HG02943 (cell line): Measurements from ENCODE around the gene CFAP410.

Source experiments
- ATAC-seq: cut with Tn5 transposase; IDR thresholded peaks from one replicate; pipeline ENCODE4 v1.9.1; 2021; ENCODE audit warnings: mild to moderate bottlenecking, low read depth, moderate library complexity; ENCODE audit not compliant: unreplicated experiment

CFAP410 gene

GRCh38 chr21:44332965-44333364, 6.2 kb downstream of the CFAP410 start:
- no peak for ATAC-seq

GRCh38 chr21:44332383-44332782, 6.8 kb downstream of the CFAP410 start:
- ATAC-seq, result no peak

- no peak for ATAC-seq
Observed at GRCh38 chr21:44331650-44332307, 7.4 kb downstream of the CFAP410 start.

- no peak for ATAC-seq
Observed at GRCh38 chr21:44331209-44331608, 8.0 kb downstream of the CFAP410 start.

GRCh38 chr21:44330698-44331097, 8.5 kb downstream of the CFAP410 start:
- ATAC-seq, result no peak

- no peak for ATAC-seq
Observed at GRCh38 chr21:44329971-44330681, 9.1 kb downstream of the CFAP410 start.

- ATAC-seq, result no peak
Observed at GRCh38 chr21:44329086-44329889, 9.9 kb downstream of the CFAP410 start.

- no peak for ATAC-seq
Observed at GRCh38 chr21:44328242-44328895, 10.8 kb downstream of the CFAP410 start.

GRCh38 chr21:44327603-44327974, 11.6 kb downstream of the CFAP410 start:
- ATAC-seq, result no peak

GRCh38 chr21:44326716-44327602, 12.2 kb downstream of the CFAP410 start:
- ATAC-seq, result no peak

- ATAC-seq, result no peak
Observed at GRCh38 chr21:44326272-44326647, 12.9 kb downstream of the CFAP410 start.

GRCh38 chr21:44325386-44326271, 13.6 kb downstream of the CFAP410 start:
- ATAC-seq, result no peak

- ATAC-seq, result no peak
Observed at GRCh38 chr21:44324854-44325107, 14.4 kb downstream of the CFAP410 start.

GRCh38 chr21:44324106-44324853, 14.9 kb downstream of the CFAP410 start:
- no peak for ATAC-seq

- ATAC-seq, result no peak
Observed at GRCh38 chr21:44323591-44323990, 15.6 kb downstream of the CFAP410 start.

- ATAC-seq, result no peak
Observed at GRCh38 chr21:44322621-44323325, 16.4 kb downstream of the CFAP410 start.

- no peak for ATAC-seq
Observed at GRCh38 chr21:44321846-44322450, 17.2 kb downstream of the CFAP410 start.

GRCh38 chr21:44320847-44321246, 18.3 kb downstream of the CFAP410 start:
- no peak for ATAC-seq
